Liver (tissue), 9 donors: Measurements from ENCODE around the gene CEACAM16. TPM values are rescaled to one million over a fixed set of nuclear protein-coding genes. Genes with fewer than 3 reads are reported as not detected.

Experiments used
- DNase-seq: peaks from one replicate; pipeline ENCODE4 v3.0.0-alpha.2; 2017; ENCODE audit warnings: low spot score
- H3K27ac ChIP-seq, 2 donors: one replicate each; pipeline ENCODE4 v1.7.0; 2013; ENCODE audit warnings: inconsistent platforms in 2 of 2, low read length in 2 of 2, control low read depth in 1 of 2, low read depth in 1 of 2, mild to moderate bottlenecking in 1 of 2
- H3K27me3 ChIP-seq, 4 donors: one replicate each; pipeline versions ENCODE4 v1.6.1 to v1.7.0; 2013; ENCODE audit warnings: low read length in 3 of 4, inconsistent platforms in 1 of 4, mild to moderate bottlenecking in 1 of 4, moderate library complexity in 1 of 4; ENCODE audit not compliant: control insufficient read depth in 4 of 4, insufficient read depth in 4 of 4
- H3K36me3 ChIP-seq, 4 donors: one replicate each; pipeline versions ENCODE4 v1.6.1 to v1.7.0; 2013; ENCODE audit warnings: low read length in 3 of 4, mild to moderate bottlenecking in 3 of 4, low read depth in 1 of 4, moderate library complexity in 1 of 4; ENCODE audit not compliant: control insufficient read depth in 4 of 4, insufficient read depth in 3 of 4
- H3K4me1 ChIP-seq, 4 donors: one replicate each; pipeline versions ENCODE4 v1.6.1 to v1.7.0; 2013; ENCODE audit warnings: low read length in 3 of 4, mild to moderate bottlenecking in 3 of 4, moderate library complexity in 1 of 4; ENCODE audit not compliant: control insufficient read depth in 4 of 4, insufficient read depth in 4 of 4
- H3K4me3 ChIP-seq, 3 donors: one replicate each; pipeline versions ENCODE4 v1.6.1 to v1.7.0; 2013; ENCODE audit warnings: low read length in 3 of 3, control low read depth in 1 of 3, low read depth in 1 of 3, mild to moderate bottlenecking in 1 of 3
- H3K9ac ChIP-seq, 2 donors: one replicate each; pipeline ENCODE4 v1.7.0; 2013; ENCODE audit warnings: low read length in 2 of 2, mild to moderate bottlenecking in 2 of 2, moderate library complexity in 2 of 2, control low read depth in 1 of 2, low read depth in 1 of 2
- H3K9me3 ChIP-seq, 4 donors: one replicate each; pipeline versions ENCODE4 v1.6.1 to v1.7.0; 2013; ENCODE audit warnings: low read length in 3 of 4; ENCODE audit not compliant: control insufficient read depth in 4 of 4
- ATF3 ChIP-seq: IDR thresholded peaks from 2 replicates; pipeline ENCODE4 v1.6.1; 2016; ENCODE audit warnings: antibody characterized with exemption
- EGR1 ChIP-seq, 2 donors: IDR thresholded peaks; 2 replicates each; pipeline ENCODE4 v1.6.1; 2016 to 2018; ENCODE audit warnings: antibody characterized with exemption in 2 of 2, low read depth in 2 of 2
- FOXA1 ChIP-seq: IDR thresholded peaks from 2 replicates; pipeline ENCODE4 v1.6.1; 2016; ENCODE audit warnings: antibody characterized with exemption
- FOXA2 ChIP-seq: IDR thresholded peaks from 2 replicates; pipeline ENCODE4 v1.6.1; 2016; ENCODE audit warnings: antibody characterized with exemption
- GABPA ChIP-seq, 2 donors: IDR thresholded peaks in 1 of 2; conservative IDR thresholded peaks in 1 of 2; 2 replicates each; pipeline ENCODE4 v1.6.1; 2016; ENCODE audit warnings: antibody characterized with exemption in 2 of 2, mild to moderate bottlenecking in 1 of 2, moderate library complexity in 1 of 2
- HNF4A ChIP-seq, 2 donors: conservative IDR thresholded peaks; 2 replicates each; pipeline ENCODE4 v1.6.1; 2016; ENCODE audit warnings: antibody characterized with exemption in 2 of 2, mild to moderate bottlenecking in 2 of 2
- HNF4G ChIP-seq: IDR thresholded peaks from 2 replicates; pipeline ENCODE4 v1.6.1; 2016; ENCODE audit warnings: antibody characterized with exemption
- JUND ChIP-seq, 2 donors: IDR thresholded peaks; 2 replicates each; pipeline ENCODE4 v1.6.1; 2016; ENCODE audit warnings: antibody characterized with exemption in 2 of 2
- MAX ChIP-seq: IDR thresholded peaks from 2 replicates; pipeline ENCODE4 v1.6.1; 2016; ENCODE audit warnings: antibody characterized with exemption
- NR2F2 ChIP-seq: IDR thresholded peaks from 2 replicates; pipeline ENCODE4 v1.6.1; 2016; ENCODE audit warnings: antibody characterized with exemption
- RAD21 ChIP-seq, 2 donors: IDR thresholded peaks; 2 replicates each; pipeline ENCODE4 v1.6.1; 2016; ENCODE audit warnings: antibody characterized with exemption in 2 of 2, mild to moderate bottlenecking in 2 of 2
- REST ChIP-seq: IDR thresholded peaks from 2 replicates; pipeline ENCODE4 v1.6.1; 2016; ENCODE audit warnings: antibody characterized with exemption, mild to moderate bottlenecking
- RXRA ChIP-seq, 2 donors: IDR thresholded peaks; 2 replicates each; pipeline ENCODE4 v1.6.1; 2017 to 2018; ENCODE audit warnings: antibody characterized with exemption in 2 of 2, mild to moderate bottlenecking in 1 of 2
- SP1 ChIP-seq: IDR thresholded peaks from 2 replicates; pipeline ENCODE4 v1.6.1; 2018; ENCODE audit warnings: antibody characterized with exemption, mild to moderate bottlenecking
- TAF1 ChIP-seq: conservative IDR thresholded peaks from 2 replicates; pipeline ENCODE4 v1.6.1; 2016; ENCODE audit warnings: antibody characterized with exemption, mild to moderate bottlenecking
- YY1 ChIP-seq: IDR thresholded peaks from 2 replicates; pipeline ENCODE4 v1.6.1; 2016; ENCODE audit warnings: antibody characterized with exemption, mild to moderate bottlenecking
- WGBS: extraction: QIAGEN DNeasy Blood & Tissue Kit; methylation state at CpG from one replicate; pipeline ENCODE4 v1.1.7; 2013; 5-methylcytosine and 5-hydroxymethylcytosine counted together
- polyA plus RNA-seq, 2 donors: library from polyadenylated mRNA; stranded (reverse) in 1 of 2; unstranded in 1 of 2; fragments of 200-250 nt in 1 of 2; fragments of >200 nt in 1 of 2; fragmentation: Nextera tagmentation in 1 of 2; extraction: Ambion mirVana in 1 of 2; gene quantifications; one replicate each; pipeline versions ENCODE4 v1.2.1 to v1.2.3, GENCODE V29; 2013 to 2015
- total RNA-seq, 2 donors: library from RNA; depleted of rRNA; stranded (reverse); fragments of >200 nt; gene quantifications; one replicate each; pipeline ENCODE4 v1.2.3, GENCODE V29; 2014
- TF ChIP-seq, protein P1 (sequence below): IDR thresholded peaks from 2 replicates; pipeline ENCODE4 v1.6.1; 2016; ENCODE audit warnings: antibody characterized with exemption
- TF ChIP-seq, protein P2 (sequence below): fragments of 150-350 bp; IDR thresholded peaks from 2 replicates; pipeline ENCODE4 v1.5.1; 2017; ENCODE audit warnings: improper control_type of control experiment, low read depth, low read length; ENCODE audit not compliant: missing input control
- donor health status: healthy.
- donor health status: healthy.
- donor health status: healthy.
- donor health status: healthy.
- donor health status: healthy.

Gene CEACAM16
- total and polyA plus RNA-seq, 4 donors: 0.09 TPM; not detected in 3

DNA sequence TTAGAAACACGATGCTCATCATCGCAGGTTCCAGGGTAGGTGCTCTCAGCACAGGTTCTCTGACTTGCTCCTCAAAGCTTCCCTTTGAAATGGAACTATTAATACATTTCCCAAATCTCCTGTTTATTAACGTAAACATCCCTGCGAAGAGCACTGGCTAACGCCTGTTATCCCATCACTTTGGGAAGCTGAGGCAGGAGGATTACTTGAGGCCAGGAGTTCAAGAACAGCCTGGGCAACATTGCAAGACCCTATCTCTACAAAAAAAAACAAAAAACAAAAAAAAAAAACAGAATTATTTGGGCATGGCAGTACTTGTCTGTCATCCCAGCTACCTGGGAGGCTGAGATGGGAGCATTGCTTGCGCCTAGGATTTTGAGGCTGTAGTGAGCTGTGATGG lies 18.7 kb downstream of the CEACAM16 start:
- 96% methylated on average over 6 of the region's 6 CpGs for WGBS
- Histone ChIP-seq H3K4me3 (no peak overlapping the region), H3K4me1 (peaks cover 6 to 32% (median 22%) of the 10 kb centered on the region in 4 donors), H3K27ac (no peak overlapping the region), H3K9me3 (peaks cover 0 to 3% (median 0%) of the 10 kb centered on the region in 4 donors), H3K27me3 (no peaks in the 10 kb centered on the region), H3K9ac (no peak overlapping the region), H3K36me3 (peaks cover 0 to 6% (median 3%) of the 10 kb centered on the region in 4 donors)
- DNase-seq: no peak
- no peak for TF ChIP-seq HNF4A (conservative IDR thresholded peaks at IDR 0.05)

DNA sequence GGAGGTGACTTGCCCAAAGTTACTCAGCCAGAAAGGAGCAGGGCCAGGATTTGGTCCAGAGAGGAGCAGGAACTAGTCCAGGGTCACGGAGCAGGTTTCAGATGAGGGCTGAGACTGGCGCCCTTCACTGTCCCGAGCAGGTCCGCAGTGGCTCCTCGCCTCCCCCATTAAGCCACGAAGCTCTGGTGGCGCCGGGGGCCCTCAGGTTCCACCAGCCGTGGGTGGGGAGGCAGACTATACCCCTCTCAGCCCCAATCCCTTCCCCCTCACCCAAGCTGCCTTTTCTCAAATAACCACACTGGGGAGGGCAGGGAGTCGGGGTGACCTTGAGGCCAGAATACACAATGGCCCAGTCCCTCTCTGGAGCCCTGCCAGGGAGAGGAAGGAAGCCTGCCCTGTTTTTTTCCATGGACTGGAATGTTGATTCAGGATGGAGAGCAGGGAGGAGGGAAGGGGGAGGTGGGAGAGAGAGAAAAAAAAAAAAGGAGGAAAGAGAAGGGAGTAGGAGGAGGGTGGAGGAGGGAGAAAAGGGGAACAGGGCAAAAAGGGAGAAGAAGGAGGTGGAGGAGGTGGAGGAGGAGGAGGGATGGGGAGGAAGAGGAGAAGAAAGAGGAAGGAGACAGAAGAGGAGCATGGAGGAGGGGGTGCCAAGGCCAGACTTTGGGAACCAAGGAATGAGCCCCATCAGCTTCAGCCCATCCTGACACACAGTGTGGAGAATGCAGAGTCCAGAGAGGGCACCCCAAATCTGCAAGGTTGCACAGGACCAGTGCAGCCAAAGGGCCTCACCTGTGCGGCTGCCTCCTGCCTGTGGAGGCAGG lies 19.7 kb downstream of the CEACAM16 start:
- no peaks in the 10 kb centered on the region for H3K27me3 ChIP-seq
- peaks cover 0 to 6% (median 3%) of the 10 kb centered on the region in 4 donors for H3K36me3 ChIP-seq
- H3K9ac ChIP-seq: peak overlapping the region in 1 of 2 donors; percentile 8
- DNase-seq: peak; percentile 70
- H3K4me3 ChIP-seq: peak overlapping the region in 1 of 3 donors; percentile 23
- peaks cover 6 to 42% (median 33%) of the 10 kb centered on the region in 4 donors for H3K4me1 ChIP-seq
- peaks cover 0 to 3% (median 0%) of the 10 kb centered on the region in 4 donors for H3K9me3 ChIP-seq
- TF ChIP-seq SP1 (peak; percentile 95), YY1 (peak; percentile 60), RXRA (IDR thresholded peaks at IDR 0.05) (peak; percentile 73 to 76), GABPA (IDR thresholded peaks at IDR 0.05 in 1 of 2, conservative IDR thresholded peaks at IDR 0.05 in 1 of 2) (no peak), EGR1 (IDR thresholded peaks at IDR 0.05; ENCODE audit: low read depth in 2 of 2) (no peak), MAX (peak; percentile 19), JUND (IDR thresholded peaks at IDR 0.05) (no peak), TAF1 (no peak), FOXA1 (peak; percentile 25), FOXA2 (peak; percentile 27), REST (peak; percentile 24), HNF4G (no peak), NR2F2 (peak; percentile 94), HNF4A (conservative IDR thresholded peaks at IDR 0.05) (peak; percentile 53 to 75), ATF3 (no peak), RAD21 (IDR thresholded peaks at IDR 0.05) (peak; percentile 27 to 61)
- TF ChIP-seq, protein P1, sequence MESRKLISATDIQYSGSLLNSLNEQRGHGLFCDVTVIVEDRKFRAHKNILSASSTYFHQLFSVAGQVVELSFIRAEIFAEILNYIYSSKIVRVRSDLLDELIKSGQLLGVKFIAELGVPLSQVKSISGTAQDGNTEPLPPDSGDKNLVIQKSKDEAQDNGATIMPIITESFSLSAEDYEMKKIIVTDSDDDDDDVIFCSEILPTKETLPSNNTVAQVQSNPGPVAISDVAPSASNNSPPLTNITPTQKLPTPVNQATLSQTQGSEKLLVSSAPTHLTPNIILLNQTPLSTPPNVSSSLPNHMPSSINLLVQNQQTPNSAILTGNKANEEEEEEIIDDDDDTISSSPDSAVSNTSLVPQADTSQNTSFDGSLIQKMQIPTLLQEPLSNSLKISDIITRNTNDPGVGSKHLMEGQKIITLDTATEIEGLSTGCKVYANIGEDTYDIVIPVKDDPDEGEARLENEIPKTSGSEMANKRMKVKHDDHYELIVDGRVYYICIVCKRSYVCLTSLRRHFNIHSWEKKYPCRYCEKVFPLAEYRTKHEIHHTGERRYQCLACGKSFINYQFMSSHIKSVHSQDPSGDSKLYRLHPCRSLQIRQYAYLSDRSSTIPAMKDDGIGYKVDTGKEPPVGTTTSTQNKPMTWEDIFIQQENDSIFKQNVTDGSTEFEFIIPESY: no peak
- TF ChIP-seq, protein P2, sequence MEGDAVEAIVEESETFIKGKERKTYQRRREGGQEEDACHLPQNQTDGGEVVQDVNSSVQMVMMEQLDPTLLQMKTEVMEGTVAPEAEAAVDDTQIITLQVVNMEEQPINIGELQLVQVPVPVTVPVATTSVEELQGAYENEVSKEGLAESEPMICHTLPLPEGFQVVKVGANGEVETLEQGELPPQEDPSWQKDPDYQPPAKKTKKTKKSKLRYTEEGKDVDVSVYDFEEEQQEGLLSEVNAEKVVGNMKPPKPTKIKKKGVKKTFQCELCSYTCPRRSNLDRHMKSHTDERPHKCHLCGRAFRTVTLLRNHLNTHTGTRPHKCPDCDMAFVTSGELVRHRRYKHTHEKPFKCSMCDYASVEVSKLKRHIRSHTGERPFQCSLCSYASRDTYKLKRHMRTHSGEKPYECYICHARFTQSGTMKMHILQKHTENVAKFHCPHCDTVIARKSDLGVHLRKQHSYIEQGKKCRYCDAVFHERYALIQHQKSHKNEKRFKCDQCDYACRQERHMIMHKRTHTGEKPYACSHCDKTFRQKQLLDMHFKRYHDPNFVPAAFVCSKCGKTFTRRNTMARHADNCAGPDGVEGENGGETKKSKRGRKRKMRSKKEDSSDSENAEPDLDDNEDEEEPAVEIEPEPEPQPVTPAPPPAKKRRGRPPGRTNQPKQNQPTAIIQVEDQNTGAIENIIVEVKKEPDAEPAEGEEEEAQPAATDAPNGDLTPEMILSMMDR: no peak
- peak overlapping the region; percentile 58 to 77 for H3K27ac ChIP-seq
- 20% methylated on average over 11 of the region's 11 CpGs for WGBS
